SW 1271 (cell line): ENCODE results near the gene MIER2.

Experiments
- DNase-seq, 2 experiments: peaks; one replicate each; lab custom pipeline; 2025; lab: John Stamatoyannopoulos, UW

Gene MIER2

GRCh38 chr19:330503-330902 is 14.1 kb downstream of the MIER2 start:
- DNase-seq: no peak

- DNase-seq: no peak
Observed at GRCh38 chr19:329876-330275, 14.7 kb downstream of the MIER2 start.

GRCh38 chr19:328025-328505 is 16.5 kb downstream of the MIER2 start:
- no peak for DNase-seq

GRCh38 chr19:327291-328024 is 17.1 kb downstream of the MIER2 start:
- no peak for DNase-seq

- no peak for DNase-seq
Observed at GRCh38 chr19:326871-327270, 17.7 kb downstream of the MIER2 start.

GRCh38 chr19:325937-326565 is 18.5 kb downstream of the MIER2 start:
- DNase-seq: no peak

- DNase-seq: no peak
Observed at GRCh38 chr19:325173-325936, 19.2 kb downstream of the MIER2 start.

- DNase-seq: no peak
Observed at GRCh38 chr19:324716-325115, 19.9 kb downstream of the MIER2 start.

DNA sequence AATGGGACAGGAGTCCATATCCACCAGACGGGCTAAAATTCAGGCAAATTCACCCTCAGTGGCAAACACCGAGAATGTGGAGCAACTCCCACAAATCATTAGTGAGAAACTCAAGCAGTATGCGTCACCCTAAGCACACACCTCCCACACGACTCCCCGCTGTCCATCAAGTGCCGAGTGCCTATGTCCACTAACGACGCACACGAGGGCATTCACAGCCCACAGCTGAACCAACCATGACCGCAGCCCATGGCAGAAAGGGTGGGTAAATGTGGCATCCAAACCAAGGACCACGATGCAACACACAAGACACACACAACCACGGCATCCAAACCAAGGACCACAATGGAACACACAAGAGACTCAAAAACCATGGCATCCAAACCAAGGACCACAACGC is 22.0 kb downstream of the MIER2 start:
- no peak for DNase-seq

GRCh38 chr19:318509-318774 is 26.2 kb downstream of the MIER2 start:
- DNase-seq: no peak

DNA sequence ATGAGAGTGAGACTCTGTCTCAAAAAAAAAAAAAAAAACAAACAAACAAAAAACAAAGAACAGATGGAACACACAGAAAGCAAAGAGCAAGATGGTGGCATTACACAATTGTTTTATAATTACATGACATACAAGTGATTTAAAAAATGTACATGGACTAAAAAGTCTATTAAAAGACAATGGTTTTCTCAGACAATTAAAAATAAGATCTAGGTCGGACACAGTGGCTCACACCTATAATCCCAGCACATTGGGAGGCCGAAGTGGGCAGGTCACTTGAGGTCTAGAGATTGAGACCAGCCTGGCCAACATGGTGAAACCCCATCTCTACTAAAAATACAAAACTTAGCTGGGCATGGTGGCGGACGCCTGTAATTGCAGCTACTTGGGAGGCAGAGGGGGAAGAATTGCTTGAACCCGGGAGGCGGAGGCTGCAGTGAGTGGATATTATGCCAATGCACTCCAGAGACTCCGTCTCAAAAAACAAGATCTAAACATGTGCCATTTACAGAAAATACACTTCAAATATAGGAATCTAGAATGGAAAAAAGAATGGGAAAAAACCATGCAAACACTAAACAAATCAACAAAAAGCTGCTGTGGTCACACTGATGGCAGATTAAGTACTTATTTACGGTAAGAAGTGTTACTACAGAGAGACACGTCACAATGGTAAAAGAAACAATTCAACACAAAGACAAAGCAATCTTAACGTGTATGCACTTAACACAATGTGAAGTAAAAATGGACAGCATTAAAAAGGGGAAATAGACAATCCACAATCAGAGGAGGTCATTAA is 26.7 kb downstream of the MIER2 start:
- no peak for DNase-seq

GRCh38 chr19:315811-316210 is 28.8 kb downstream of the MIER2 start:
- DNase-seq: no peak

GRCh38 chr19:313988-314815 is 30.4 kb downstream of the MIER2 start:
- DNase-seq: no peak

- no peak for DNase-seq
Observed at GRCh38 chr19:313169-313987, 31.2 kb downstream of the MIER2 start.

GRCh38 chr19:311813-312261 is 32.8 kb downstream of the MIER2 start:
- DNase-seq: no peak

DNA sequence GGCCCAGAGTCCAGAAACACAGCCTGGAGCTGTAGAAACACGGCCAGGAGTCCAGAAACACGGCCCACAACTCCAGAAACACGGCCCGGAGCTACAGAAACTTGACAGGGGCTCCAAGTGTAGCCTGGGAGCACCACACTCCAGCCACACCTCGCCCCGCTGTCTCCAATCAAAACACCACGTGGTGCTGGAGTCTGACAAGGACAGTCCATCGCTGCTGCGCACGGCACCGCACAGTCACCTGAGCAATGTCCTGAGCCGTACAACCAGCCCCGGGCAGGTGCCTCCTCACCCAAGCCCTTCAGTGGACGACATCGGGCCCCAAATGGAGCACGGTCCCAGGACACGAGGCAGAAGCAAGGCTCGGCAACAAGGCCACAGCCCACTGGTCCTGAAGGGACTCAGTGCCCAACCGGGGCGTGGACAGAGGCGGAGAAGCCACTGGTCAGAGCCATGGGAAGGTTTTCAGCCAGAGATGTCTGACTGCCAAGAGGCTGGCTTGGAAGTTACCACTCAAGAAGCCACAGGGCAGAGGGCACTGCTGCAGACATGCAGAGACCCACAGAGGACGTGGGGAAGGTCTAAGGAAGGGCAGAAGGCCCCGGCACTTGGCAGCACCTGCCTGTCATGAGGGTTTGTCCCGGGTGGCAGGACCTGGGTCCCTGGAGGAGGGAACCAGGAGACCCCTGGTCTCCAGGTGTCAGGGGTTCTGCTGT is 33.7 kb downstream of the MIER2 start:
- no peak for DNase-seq

DNA sequence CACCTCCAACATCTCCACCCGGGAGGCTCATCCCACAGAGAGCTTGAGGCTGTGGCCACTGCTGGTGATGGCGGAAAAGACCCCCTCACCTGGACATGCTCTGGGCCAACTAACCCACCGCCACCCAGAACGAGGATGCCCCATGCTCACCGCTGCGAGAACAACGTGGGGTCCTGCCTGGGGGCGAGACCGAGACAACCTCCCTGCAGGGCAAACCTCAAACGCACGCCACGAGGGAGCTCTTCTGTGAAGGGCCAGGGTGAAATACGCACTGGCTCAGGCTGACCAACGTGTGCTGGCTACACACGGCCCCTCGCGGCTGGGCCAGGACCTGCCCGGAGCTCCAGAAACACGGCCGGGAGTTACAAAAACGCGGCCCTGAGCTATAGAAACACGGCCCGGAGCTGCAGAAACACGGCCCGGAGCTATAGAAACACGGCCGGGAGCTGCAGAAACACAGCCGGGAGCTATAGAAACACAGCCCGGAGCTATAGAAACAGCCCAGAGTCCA is 34.4 kb downstream of the MIER2 start:
- no peak for DNase-seq

DNA sequence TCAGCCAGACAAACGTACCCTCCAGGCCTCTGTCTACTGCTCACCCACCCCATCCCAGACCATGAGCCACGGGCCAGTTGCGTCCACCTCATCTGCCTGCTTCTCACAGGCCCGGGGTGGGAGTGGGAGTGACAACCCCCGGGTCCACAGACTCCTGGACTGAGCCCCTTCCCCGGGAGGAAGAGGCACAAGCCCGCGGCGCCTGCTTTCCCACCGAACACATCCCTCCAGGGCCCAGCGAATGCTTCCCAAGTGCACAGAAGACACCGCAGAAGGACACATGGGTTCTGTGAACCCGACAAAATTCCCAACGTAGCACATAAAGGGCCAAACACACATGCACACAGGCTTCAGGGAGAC is 35.4 kb downstream of the MIER2 start:
- no peak for DNase-seq

DNA sequence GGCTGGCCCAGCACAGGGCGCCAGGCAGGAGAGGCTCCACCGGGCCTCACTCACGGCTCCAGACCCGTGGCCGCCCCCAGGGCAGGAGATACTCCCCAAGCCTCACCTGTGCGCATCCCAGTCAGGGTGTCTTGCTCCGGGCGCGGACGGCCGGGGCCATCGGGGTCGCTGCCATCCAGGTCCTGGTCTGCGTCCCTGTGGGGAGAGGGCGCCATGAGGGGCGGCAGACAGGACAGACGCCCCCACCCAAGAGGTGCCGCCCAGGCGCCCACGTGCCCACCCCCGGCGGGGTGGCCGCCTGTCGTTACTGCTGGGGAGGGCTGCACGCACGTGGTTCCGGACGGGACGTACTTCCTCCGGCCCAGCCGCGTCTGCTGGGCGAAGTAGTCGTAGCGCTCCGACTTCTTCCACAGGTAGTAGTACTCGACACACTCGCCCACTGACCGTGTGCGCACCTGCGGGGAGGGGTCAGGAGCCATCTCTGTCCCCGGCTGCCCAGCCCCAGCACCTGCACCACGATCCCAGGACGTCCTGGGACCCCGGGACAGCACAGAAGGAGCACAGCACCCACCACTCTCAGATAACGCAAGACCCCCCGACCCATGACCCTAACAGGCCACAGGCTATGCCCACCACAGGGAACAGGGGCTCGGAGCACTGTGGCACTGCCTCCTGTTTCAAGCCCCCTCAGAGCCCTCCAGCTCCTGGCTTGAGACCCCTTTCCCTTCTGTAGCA is 36.0 kb downstream of the MIER2 start:
- DNase-seq: no peak
